ENCODE data around the gene SYCN.
"Not testable (repeated sequence)": the region's sequence is repeated elsewhere in the genome, so short reads cannot be mapped to it uniquely, and the experiment has no call there.

The SYCN gene, protein sequence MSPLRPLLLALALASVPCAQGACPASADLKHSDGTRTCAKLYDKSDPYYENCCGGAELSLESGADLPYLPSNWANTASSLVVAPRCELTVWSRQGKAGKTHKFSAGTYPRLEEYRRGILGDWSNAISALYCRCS

GRCh38 chr19:39203372-39204341 is at the start of gene SYCN:
TSS of gene SYCN (minus strand) at chr19:39204263. CDS start at chr19:39204254, 9 bp downstream.
- peak; percentile 41 for DNase-seq (ENCODE audit: low spot score)

DNA sequence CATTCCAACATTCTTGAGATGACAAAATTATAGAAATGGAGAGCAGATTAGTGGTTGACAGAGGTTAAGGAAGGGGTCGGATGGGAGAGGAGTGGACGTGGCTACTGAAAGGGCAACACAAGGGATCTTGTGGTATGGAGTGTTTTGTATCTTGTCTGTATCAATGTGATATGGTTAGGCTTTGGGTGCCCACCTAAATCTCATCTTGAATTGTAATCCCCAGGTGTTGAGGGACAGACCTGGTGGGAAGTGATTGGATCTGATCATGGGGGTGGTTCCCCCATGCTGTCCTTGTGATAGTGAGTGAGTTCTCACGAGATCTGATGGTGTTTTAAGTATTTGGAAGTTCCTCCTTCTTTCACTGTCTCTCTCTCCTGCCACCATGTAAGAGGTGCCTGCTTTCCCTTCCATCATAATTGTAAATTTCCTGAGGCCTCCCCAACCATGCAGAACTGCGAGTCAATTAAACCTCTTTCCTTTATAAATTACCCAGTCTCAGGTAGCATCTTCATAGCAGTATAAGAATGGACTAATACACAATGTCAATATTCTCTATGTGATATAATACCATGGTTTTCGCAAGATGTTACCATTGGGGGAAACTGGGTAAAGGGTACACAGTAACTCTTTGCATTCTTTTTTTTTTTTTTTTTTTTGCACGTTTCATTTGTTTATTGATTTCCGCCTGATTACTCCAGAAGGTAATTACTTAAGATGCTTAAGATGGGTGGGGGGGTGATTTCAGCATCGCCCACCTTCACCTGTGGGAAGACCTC is 49.5 kb upstream of the SYCN start:
- DNase-seq (ENCODE audit: low spot score): no peak

- DNase-seq (ENCODE audit: low spot score): no peak
These were observed 48.4 kb upstream of the SYCN start for GRCh38 chr19:39252458-39252857.

- no peak for DNase-seq (ENCODE audit: low spot score)
These were observed 47.8 kb upstream of the SYCN start for GRCh38 chr19:39251846-39252245.

GRCh38 chr19:39251081-39251480 is 47.0 kb upstream of the SYCN start:
- DNase-seq (ENCODE audit: low spot score): no peak

DNA sequence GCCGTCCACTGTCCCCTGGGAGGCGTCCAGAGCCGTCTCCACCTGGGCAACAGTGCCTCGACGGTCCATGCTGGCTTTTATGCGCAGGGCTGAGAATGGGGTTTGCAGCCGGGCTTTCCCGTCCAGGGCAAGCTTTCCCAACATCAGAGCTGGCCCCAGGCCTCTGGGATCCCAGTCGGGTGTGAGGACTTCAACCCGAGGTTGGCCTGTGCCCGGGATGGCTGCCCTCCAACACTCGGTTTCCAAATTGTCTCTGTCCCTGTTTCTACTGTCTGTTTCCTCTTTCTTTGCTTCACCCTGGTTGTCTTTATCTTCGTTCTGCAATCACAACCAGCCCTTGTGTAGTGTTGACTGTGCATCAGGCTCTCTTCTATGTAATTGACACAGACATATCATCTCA is 44.7 kb upstream of the SYCN start, which contains the start of gene IFNL4:
Gene IFNL4 (minus strand): TSS at position 51 of the 400 bp plus-strand sequence.
- DNase-seq (ENCODE audit: low spot score): no peak

- DNase-seq (ENCODE audit: low spot score): peak; percentile 50
These were observed 43.9 kb upstream of the SYCN start for GRCh38 chr19:39247701-39248664.

DNA sequence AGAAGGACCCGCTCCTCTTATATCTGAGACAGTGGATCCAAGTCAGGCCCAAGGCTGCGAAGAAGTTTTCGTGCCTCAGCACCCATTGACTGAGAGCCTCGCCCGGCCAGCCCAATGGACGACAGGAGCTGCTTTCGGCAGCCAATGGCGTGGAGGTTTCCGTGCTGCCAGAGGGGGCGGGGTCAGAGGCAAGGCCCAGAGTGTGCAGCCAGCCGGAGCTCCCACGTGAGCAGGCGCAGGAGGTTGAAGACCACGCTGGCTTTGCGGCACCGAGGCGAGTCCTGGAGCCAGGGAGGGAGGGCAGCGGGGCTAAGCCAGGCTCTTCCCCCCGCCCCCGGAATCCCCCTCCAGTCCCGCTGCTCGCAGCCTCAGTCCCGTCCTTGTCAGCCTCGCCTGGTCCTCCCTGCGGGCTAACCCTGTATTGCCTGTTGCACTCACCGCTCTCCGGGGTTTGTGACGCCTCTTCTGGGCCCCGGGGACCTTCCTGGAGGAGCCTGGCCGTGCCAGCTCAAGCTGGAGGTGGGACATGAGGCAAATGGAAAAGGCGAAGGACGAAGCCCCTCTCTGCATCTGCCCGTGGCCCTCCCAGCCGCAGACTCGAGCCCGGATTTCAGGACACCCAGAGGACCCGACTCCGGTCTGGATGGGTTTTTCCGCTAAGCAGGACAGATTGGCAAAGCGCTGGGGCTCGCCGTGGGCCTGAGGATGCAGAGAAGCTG is 43.0 kb upstream of the SYCN start:
- peak; percentile 40 for DNase-seq (ENCODE audit: low spot score)

GRCh38 chr19:39245166-39245565 is 41.1 kb upstream of the SYCN start:
- not testable (repeated sequence) for DNase-seq (ENCODE audit: low spot score)

- DNase-seq (ENCODE audit: low spot score): not testable (repeated sequence)
These were observed 40.5 kb upstream of the SYCN start, which contains the start of gene IFNL3 for GRCh38 chr19:39244410-39245100. TSS of gene IFNL3 (minus strand) at chr19:39245006. CDS start at chr19:39244967, 39 bp downstream.

- DNase-seq (ENCODE audit: low spot score): not testable (repeated sequence)
These were observed 39.7 kb upstream of the SYCN start for GRCh38 chr19:39243741-39244140.

- no peak for DNase-seq (ENCODE audit: low spot score)
These were observed 36.4 kb upstream of the SYCN start for GRCh38 chr19:39240421-39240820.

DNA sequence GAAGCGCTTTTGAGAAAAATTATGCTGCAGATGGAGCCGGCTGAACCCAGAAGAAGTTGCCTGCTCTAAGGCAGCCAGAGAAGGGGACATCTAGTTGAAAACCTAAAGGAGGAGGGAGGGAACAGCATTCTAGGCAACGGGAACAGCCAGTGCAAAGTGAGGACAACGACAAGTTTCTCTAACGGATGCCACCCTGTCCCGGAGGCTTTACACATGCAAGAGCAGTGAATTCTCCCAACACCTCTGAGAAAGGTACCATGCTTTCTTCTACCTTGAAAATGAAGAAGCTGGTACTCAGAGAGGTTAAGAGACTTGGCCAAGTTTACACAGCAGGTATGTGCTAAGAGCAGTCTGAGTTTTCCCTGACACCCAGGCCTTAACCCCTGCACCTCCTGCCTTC is 34.9 kb upstream of the SYCN start:
- DNase-seq (ENCODE audit: low spot score): no peak

DNA sequence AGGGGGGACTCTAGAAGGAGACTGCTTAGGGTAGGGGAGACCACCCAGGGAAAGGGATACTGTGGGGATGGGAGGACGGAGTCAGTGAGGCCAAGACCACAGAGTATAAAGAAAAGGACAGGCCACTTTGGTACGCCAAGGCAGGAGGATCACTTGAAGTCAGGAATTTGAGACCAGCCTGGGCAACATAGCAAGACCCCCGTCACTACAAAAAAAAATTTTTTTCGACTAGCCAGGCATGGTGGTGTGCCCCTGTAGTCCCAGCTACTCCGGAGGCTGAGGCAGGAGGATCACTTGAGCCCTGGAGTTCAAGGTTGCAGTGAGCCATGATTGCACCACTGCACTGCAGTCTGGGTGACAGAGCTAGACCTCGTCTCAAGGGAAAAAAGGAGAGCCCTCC is 34.1 kb upstream of the SYCN start:
- DNase-seq (ENCODE audit: low spot score): no peak

DNA sequence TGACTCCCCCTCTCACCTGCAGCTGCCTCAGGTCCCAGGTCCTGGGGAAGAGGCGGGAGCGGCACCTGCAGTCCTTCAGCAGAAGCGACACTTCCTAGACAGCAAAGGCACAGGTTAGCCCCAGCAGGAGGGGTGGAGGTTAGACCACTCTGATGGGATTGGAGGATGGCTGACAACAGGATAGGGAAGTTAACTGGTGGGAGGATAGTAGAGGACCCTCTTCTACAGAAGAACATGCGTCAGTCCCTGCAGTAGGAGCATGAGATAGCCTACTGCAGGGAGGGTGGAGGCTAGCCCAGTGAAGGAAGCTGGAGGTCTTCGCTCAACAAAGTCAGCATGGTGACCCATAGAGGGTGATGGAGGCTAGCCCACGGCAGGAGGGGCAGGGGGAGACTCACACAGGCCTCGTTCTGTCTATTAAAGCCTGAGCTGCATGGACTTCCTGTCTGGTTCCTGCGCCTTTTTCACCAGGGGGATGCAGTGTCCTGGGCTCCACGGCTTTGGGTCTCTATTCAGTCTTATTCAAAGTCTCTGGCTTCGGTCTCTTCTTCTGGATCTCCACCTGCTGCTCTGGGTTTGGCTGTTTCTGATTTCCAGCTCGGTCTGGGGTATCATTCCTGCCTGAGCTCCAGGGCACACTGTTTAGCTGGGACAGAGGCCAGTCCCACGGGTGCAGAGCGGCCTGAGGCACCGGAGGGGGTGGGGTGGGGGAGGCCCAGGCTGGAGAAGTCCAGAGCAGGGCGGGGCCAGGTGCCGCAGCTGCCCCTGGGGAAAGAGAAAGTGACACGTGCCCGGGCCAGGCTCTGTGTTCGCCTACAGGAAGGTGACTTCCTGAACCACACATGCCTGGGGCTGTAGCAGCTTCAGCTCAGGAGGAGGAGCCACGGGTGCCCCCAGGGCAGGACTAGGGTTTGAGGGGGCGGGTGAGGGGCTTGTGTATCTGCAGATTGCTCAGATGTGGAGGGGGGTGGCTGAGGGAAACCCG is 33.4 kb upstream of the SYCN start:
- peak; percentile 30 for DNase-seq (ENCODE audit: low spot score)

DNA sequence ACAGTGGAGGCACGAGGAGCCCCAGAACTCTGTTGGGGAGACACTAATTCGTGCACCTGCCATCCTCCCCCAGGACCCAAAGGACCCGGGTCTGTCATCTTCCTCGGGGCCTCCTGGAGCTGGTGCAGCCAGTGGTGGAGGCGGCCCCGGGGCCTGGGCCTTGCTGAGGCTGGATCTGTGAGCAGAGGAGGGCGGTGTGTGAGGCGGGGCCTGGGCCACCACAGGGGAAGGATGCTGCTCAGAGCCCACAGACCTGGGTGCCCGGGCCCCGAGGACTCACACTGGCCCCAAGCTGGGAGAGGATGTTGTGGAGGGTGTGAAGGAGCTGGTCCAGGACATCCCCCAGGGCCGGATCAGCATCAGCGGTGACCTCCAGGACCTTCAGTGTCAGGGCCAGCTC is 32.5 kb upstream of the SYCN start:
- no peak for DNase-seq (ENCODE audit: low spot score)

DNA sequence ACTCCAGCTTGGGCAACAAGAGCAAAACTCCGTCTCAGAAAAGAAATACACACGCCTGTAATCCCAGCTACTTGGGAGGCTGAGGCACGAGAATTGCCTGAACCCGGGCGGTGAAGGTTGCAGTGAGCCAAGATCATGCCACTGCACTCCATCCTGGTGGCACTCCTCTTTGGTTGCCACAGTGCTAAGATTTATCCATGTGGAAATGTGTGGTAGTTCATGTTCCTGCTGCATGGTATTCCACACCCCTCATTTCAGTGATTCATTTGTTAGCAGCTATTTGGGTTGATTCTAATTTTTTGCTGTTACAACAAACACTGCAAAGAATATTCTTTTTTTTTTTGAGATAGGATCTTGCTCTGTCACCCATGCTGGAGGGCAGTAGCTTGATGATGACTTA is 28.6 kb upstream of the SYCN start:
- DNase-seq (ENCODE audit: low spot score): no peak

DNA sequence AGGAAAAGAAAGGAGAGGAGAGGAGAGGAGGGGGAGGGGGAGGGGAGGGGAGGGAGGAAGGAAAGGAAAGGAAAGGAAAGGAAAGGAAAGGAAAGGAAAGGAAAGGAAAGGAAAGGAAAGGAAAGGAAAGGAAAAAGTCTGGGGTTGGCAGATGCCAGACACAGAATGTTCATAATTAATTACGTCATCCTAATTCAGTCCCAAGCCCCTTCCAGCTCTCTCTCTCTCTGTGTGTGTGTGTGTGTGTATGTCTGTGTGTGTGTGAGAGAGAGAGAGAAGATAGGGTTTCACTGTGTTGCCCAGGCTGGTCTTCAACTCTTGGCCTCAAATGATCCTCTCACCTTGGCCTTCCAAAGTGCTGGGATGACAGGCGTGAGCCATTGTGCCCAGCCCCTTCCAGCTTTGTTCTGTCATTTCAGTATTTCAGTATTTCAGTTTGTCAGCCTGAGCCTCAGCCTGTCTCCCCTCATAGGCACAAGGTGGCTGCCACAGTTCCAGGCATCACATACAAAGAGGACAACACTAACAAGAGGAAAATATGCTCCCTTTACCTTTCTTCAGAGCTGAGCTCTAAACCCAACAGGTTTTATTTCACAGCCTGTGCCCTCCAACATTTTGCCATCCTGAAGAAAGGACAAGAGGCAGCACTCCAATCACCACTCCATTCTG is 26.2 kb upstream of the SYCN start:
- DNase-seq (ENCODE audit: low spot score): no peak

Data from D341Med (cell line).